KOPT-K1 (cell line): Measurements from ENCODE around the gene KLF7.

ENCODE experiments used
- H3K27ac ChIP-seq: fragments of 200-600 bp; sonication (generic); 2 replicates; pipeline ENCODE4 v1.5.1; 2016; ENCODE audit warnings: antibody characterized with exemption, mild to moderate bottlenecking, low read depth, low read length; ENCODE audit not compliant: poor library complexity, severe bottlenecking
- H3K36me3 ChIP-seq: fragments of 200-600 bp; sonication (generic); 2 replicates; pipeline ENCODE4 v1.5.1; 2017; ENCODE audit warnings: antibody characterized with exemption, mild to moderate bottlenecking, low read length, moderate library complexity; ENCODE audit not compliant: insufficient read depth
- H3K9me3 ChIP-seq: fragments of 200-600 bp; sonication (generic); 2 replicates; pipeline ENCODE4 v1.5.1; 2017; ENCODE audit warnings: antibody characterized with exemption, low read length, mild to moderate bottlenecking; ENCODE audit not compliant: insufficient read depth, poor library complexity, severe bottlenecking

Gene KLF7

GRCh38 chr2:207143215-207144172 lies 22.3 kb downstream of the KLF7 start:
- Histone ChIP-seq H3K9me3 (no peaks in the 10 kb centered on the region), H3K27ac (no peak overlapping the region), H3K36me3 (no peaks in the 10 kb centered on the region)

GRCh38 chr2:207142461-207142860 lies 23.3 kb downstream of the KLF7 start:
- Histone ChIP-seq H3K36me3 (no peaks in the 10 kb centered on the region), H3K27ac (no peak overlapping the region), H3K9me3 (no peaks in the 10 kb centered on the region)

GRCh38 chr2:207141386-207141785 lies 24.4 kb downstream of the KLF7 start:
- no peak overlapping the region for H3K27ac ChIP-seq
- no peaks in the 10 kb centered on the region for H3K36me3 ChIP-seq
- H3K9me3 ChIP-seq = no peaks in the 10 kb centered on the region

- H3K36me3 ChIP-seq = no peaks in the 10 kb centered on the region
- no peak overlapping the region for H3K27ac ChIP-seq
- H3K9me3 ChIP-seq = no peaks in the 10 kb centered on the region
Measured at GRCh38 chr2:207140265-207140664, 25.5 kb downstream of the KLF7 start.

GRCh38 chr2:207139552-207139951 lies 26.2 kb downstream of the KLF7 start:
- H3K9me3 ChIP-seq = no peaks in the 10 kb centered on the region
- no peak overlapping the region for H3K27ac ChIP-seq
- no peaks in the 10 kb centered on the region for H3K36me3 ChIP-seq

GRCh38 chr2:207138627-207139297 lies 27.0 kb downstream of the KLF7 start:
- Histone ChIP-seq H3K9me3 (no peaks in the 10 kb centered on the region), H3K36me3 (no peaks in the 10 kb centered on the region), H3K27ac (no peak overlapping the region)

GRCh38 chr2:207137596-207138337 lies 28.0 kb downstream of the KLF7 start:
- H3K36me3 ChIP-seq = no peaks in the 10 kb centered on the region
- no peak overlapping the region for H3K27ac ChIP-seq
- no peaks in the 10 kb centered on the region for H3K9me3 ChIP-seq

- no peaks in the 10 kb centered on the region for H3K9me3 ChIP-seq
- H3K27ac ChIP-seq = no peak overlapping the region
- no peaks in the 10 kb centered on the region for H3K36me3 ChIP-seq
Measured at GRCh38 chr2:207136874-207137273, 28.9 kb downstream of the KLF7 start.

GRCh38 chr2:207135801-207136457 lies 29.8 kb downstream of the KLF7 start:
- no peak overlapping the region for H3K27ac ChIP-seq
- H3K36me3 ChIP-seq = no peaks in the 10 kb centered on the region
- no peaks in the 10 kb centered on the region for H3K9me3 ChIP-seq

GRCh38 chr2:207135340-207135739 lies 30.4 kb downstream of the KLF7 start:
- Histone ChIP-seq H3K27ac (no peak overlapping the region), H3K9me3 (no peaks in the 10 kb centered on the region), H3K36me3 (no peaks in the 10 kb centered on the region)

GRCh38 chr2:207133820-207134519 lies 31.8 kb downstream of the KLF7 start:
- Histone ChIP-seq H3K36me3 (no peaks in the 10 kb centered on the region), H3K27ac (no peak overlapping the region), H3K9me3 (no peaks in the 10 kb centered on the region)

GRCh38 chr2:207133458-207133819 lies 32.3 kb downstream of the KLF7 start:
- Histone ChIP-seq H3K36me3 (no peaks in the 10 kb centered on the region), H3K27ac (no peak overlapping the region), H3K9me3 (no peaks in the 10 kb centered on the region)

- Histone ChIP-seq H3K27ac (no peak overlapping the region), H3K9me3 (no peaks in the 10 kb centered on the region), H3K36me3 (no peaks in the 10 kb centered on the region)
Measured at GRCh38 chr2:207132019-207132418, 33.7 kb downstream of the KLF7 start.

- no peaks in the 10 kb centered on the region for H3K36me3 ChIP-seq
- no peaks in the 10 kb centered on the region for H3K9me3 ChIP-seq
- no peak overlapping the region for H3K27ac ChIP-seq
Measured at GRCh38 chr2:207131594-207131993, 34.2 kb downstream of the KLF7 start.
